ENCODE measurements around the gene AGAP2.

Gene AGAP2

DNA sequence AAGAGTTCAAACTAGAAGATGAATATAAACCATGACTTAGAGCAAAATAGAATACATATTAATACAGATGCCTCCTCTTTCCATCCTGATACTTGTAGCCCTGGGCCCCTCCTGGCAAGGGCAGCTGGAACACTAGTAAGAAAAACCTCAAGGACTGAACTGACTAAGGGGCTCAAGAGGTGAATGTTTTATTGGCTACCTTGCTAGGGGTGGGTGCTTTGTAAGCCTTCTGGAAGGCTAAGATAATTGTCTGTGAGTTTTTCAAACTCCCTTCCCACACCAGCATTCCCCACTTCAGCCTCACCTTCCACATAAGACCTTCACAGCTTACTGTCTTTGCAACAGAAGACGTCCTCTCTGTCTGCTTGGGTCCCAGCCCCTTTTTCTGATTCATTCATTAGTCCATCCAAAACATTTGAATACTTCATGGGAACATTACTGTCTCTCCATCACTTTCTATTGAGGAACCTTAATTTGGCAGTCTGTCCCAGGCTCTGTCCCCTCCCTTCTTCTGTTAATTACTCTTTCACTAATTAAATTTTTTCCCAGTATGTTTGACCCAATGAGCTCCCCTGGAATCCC, 15.3 kb upstream of the AGAP2 start:
- Histone ChIP-seq H3K4me1 (ENCODE audit: insufficient read depth, low read length) (peaks cover 7% of the 10 kb centered on the region; the same call in 1 of the 2 replicates), H3K9ac (ENCODE audit: low read depth, low read length) (peak overlapping the region; percentile 47; the same call in 1 of the 2 replicates), H3K36me3 (ENCODE audit: insufficient read depth, low read length) (peaks cover 6% of the 10 kb centered on the region; the same call in 1 of the 2 replicates), H3K9me3 (ENCODE audit: control insufficient read depth, insufficient read depth, low read length) (no peaks in the 10 kb centered on the region; the same call in 1 of the 2 replicates)

DNA sequence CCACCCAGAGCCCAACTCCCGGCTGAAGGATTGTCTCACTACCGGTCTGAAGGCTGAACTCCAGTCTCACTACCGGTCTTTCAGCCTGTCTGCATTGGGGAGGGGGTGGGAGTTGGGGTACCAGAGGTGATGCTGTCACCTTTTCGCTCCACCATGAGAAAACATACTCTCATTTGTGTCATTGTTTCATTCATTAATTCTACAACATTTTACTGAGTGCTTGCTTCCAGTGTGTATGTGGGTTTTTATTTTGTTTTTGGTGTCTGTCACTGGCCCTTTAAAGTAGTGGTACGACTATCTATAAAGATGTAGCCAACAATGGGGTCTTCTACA, 14.1 kb upstream of the AGAP2 start:
- H3K9me3 ChIP-seq (ENCODE audit: control insufficient read depth, insufficient read depth, low read length), result no peaks in the 10 kb centered on the region; the same call in 1 of the 2 replicates
- peaks cover 13% of the 10 kb centered on the region; the same call in 1 of the 2 replicates for H3K36me3 ChIP-seq (ENCODE audit: insufficient read depth, low read length)
- peaks cover 7% of the 10 kb centered on the region; the same call in 1 of the 2 replicates for H3K4me1 ChIP-seq (ENCODE audit: insufficient read depth, low read length)
- peak overlapping the region; percentile 16; the same call in 1 of the 2 replicates for H3K9ac ChIP-seq (ENCODE audit: low read depth, low read length)

DNA sequence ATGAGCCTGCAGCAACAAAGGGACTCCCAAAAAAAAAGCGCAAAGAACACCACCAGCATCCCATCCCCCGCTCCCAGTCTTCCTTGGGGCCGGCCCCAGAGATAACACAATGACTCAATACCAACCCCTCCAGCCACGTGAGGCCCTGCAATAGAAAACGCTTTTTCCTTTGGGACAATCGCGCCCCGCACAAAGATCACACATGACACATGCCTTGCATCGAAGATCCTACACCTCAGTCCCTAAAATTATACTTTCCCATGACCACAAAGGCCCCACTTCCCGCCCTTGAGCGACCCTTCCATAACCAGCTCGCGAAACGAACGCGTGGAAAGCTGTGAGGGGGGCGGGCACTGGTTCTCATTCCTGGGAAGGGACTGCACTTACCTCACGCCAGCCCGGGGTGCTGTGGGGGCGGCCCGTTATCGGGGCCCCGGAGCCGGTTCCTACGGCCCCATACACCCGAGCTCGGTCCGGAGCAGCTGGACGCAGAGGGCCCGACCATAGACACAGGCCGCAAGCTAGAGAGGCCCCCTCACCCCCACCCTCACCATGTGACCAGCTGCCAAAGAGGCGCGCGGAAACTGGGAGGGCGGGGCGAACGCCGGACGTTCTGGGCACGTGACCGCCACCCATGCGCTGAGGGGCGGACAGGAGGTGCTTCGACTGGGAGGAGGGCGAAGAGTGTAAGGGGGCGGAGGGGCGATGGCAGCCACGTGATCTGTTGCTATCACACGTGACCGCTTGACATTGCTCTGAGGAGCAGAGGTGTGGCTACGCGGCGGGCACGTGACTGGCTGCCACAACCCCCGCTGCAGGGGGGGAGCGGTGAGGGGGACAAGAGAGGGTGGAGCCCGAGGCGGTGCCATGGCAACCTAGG, 13.5 kb upstream of the AGAP2 start, which contains the start of gene CDK4:
Gene CDK4, minus strand, starts transcription at position 523 of the 880 bp plus-strand sequence. CDS start 593 bp downstream, outside the sequence.
- Histone ChIP-seq H3K9me3 (ENCODE audit: control insufficient read depth, insufficient read depth, low read length) (no peaks in the 10 kb centered on the region; the same call in 1 of the 2 replicates), H3K4me1 (ENCODE audit: insufficient read depth, low read length) (peaks cover 7% of the 10 kb centered on the region; the same call in 1 of the 2 replicates), H3K9ac (ENCODE audit: low read depth, low read length) (peak within 1 kb of the TSS; percentile 80), H3K36me3 (ENCODE audit: insufficient read depth, low read length) (peaks cover 14% of the 10 kb centered on the region; the same call in 1 of the 2 replicates)

DNA sequence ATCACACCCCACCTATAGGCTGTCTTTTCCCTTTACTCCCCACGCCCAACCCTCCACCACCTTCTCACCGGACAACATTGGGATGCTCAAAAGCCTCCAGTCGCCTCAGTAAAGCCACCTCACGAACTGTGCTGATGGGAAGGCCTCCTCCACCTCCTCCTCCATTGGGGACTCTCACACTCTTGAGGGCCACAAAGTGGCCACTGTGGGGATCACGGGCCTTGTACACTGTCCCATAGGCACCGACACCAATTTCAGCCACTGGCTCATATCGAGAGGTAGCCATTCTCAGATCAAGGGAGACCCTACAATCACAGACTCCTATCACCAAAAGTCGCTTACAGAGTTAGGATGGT, 12.9 kb upstream of the AGAP2 start:
- no peaks in the 10 kb centered on the region; the same call in 1 of the 2 replicates for H3K9me3 ChIP-seq (ENCODE audit: control insufficient read depth, insufficient read depth, low read length)
- peaks cover 17% of the 10 kb centered on the region; the same call in 1 of the 2 replicates for H3K36me3 ChIP-seq (ENCODE audit: insufficient read depth, low read length)
- H3K9ac ChIP-seq (ENCODE audit: low read depth, low read length), result peak overlapping the region; percentile 80
- peaks cover 7% of the 10 kb centered on the region; the same call in 1 of the 2 replicates for H3K4me1 ChIP-seq (ENCODE audit: insufficient read depth, low read length)

DNA sequence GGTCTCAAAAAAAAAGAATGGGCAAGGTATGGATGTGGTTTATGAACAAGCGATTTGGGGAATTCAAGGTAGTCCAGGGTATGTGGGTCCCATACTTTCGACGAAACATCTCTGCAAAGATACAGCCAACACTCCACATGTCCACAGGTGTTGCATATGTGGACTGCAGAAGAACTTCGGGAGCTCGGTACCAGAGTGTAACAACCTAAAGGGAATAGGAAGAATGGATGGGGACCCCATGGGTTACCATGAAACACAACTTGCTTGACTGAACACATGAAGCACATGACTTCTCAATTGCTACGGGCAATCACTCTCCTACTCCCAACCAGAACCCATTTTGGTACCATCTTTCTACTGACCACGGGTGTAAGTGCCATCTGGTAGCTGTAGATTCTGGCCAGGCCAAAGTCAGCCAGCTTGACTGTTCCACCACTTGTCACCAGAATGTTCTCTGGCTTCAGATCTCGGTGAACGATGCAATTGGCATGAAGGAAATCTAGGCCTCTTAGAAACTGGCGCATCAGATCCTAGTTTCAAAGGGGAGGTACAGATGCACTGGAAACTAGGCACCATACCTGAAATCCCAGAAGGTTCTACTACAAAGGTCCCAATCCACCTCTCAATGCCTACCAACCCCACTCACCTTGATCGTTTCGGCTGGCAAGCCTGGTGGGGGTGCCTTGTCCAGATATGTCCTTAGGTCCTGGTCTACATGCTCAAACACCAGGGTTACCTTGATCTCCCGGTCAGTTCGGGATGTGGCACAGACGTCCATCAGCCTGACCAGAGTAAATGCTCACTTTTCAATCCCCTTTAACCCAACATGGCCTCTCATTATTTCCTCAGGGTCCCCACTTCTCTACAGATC, 12.3 kb upstream of the AGAP2 start:
- Histone ChIP-seq H3K36me3 (ENCODE audit: insufficient read depth, low read length) (peaks cover 17% of the 10 kb centered on the region; the same call in 1 of the 2 replicates), H3K9me3 (ENCODE audit: control insufficient read depth, insufficient read depth, low read length) (no peaks in the 10 kb centered on the region; the same call in 1 of the 2 replicates), H3K9ac (ENCODE audit: low read depth, low read length) (peak overlapping the region; percentile 80), H3K4me1 (ENCODE audit: insufficient read depth, low read length) (peaks cover 7% of the 10 kb centered on the region; the same call in 1 of the 2 replicates)

DNA sequence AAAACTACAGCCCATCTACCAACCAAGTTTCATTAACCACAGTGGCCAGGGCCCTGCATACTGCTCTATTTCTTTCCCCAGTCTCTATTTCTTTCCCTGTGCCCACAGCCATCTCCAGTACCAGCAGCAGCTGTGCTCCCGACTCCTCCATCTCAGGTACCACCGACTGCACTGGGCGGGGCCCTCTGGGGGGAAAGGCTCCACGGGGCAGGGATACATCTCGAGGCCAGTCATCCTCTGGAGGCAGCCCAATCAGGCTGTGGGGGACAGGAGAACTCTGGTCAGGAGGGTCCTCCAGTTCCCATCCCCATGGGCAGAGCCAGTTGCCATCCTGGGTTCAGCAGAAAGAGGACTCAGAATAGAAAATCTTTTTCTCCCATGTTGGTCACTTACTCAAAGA, 10.5 kb upstream of the AGAP2 start:
- Histone ChIP-seq H3K4me1 (ENCODE audit: insufficient read depth, low read length) (peaks cover 7% of the 10 kb centered on the region; the same call in 1 of the 2 replicates), H3K36me3 (ENCODE audit: insufficient read depth, low read length) (peaks cover 17% of the 10 kb centered on the region; the same call in 1 of the 2 replicates), H3K9ac (ENCODE audit: low read depth, low read length) (no peak overlapping the region), H3K9me3 (ENCODE audit: control insufficient read depth, insufficient read depth, low read length) (no peaks in the 10 kb centered on the region)

DNA sequence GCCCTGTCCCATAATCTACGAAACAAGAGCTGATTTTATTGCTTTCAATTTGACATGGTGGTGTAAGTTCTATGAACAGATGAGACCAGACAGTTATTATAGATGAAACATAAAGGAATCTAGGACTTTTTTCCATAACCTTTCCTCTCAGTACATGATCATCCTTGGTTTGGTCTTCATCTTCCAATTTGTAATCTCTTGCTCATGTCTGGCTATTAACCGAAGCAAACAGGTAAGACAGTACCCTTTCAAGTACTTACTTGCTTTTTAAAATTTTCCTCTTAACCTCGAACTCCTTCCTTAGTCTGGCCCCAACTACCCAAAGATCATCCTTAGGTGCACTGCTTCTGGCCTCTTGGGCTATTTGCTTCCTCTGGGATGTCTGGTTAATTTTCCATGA, 7.5 kb upstream of the AGAP2 start:
- H3K36me3 ChIP-seq (ENCODE audit: insufficient read depth, low read length), result peaks cover 17% of the 10 kb centered on the region; the same call in 1 of the 2 replicates

DNA sequence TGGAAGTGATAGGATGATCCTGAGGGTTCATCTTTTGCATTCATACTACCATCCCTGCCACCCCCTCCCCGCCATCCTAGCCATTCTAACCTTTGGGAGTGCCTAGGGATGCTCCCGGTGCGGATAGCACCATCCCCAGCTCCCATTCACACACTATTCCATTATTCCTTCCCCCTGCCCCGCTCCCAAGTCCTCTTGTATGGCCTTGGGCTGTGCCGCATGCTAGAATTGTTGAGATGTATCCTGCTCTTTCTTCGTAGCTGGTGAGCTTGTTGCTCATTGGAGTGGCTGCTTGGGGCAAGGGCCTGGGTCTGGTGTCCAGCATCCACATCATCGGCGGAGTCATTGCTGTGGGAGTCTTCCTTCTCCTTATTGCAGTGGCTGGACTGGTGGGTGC, 6.9 kb upstream of the AGAP2 start:
- Histone ChIP-seq H3K36me3 (ENCODE audit: insufficient read depth, low read length) (peaks cover 17% of the 10 kb centered on the region; the same call in 1 of the 2 replicates), H3K9ac (ENCODE audit: low read depth, low read length) (peak overlapping the region; percentile 94), H3K9me3 (ENCODE audit: control insufficient read depth, insufficient read depth, low read length) (no peaks in the 10 kb centered on the region), H3K4me1 (ENCODE audit: insufficient read depth, low read length) (no peaks in the 10 kb centered on the region)

More for the DNA sequence above, 7.5 kb upstream of the AGAP2 start:
- Histone ChIP-seq H3K9me3 (ENCODE audit: control insufficient read depth, insufficient read depth, low read length) (no peaks in the 10 kb centered on the region), H3K9ac (ENCODE audit: low read depth, low read length) (no peak overlapping the region), H3K4me1 (ENCODE audit: insufficient read depth, low read length) (no peaks in the 10 kb centered on the region)

DNA sequence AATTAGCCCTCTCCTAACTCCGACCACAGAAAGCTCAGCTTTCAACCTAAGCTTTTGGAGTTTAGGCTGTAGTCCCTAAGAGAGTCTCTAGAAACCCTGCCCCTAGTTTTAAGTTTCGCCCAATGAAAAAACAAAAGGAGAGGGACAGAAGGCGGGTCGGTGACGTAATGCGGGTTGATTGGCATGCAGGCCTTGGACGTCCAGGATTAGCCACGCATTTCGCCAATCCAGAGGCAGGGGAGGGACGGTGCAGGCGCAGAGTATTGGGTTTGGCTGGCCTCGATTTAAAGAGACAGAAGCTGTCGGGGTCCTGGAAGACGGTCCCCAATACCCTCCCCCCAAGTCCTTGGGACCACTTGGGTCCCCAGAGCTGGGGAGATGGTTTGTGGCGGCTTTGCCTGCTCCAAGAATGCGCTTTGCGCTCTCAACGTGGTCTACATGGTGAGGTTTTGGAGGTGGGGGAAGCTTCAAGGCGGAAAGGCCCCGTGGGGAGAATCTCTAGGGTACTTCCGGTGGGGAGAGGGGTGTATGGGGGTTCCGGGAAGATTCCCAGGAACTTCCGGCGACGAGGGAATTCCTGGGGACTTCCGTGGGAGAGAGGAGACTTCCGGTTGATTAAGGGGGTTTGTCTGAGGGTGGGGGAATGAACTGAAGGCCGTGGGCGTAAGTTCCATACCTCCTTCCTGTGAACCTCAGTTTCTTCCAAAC, 6.4 kb upstream of the AGAP2 start, which contains the start of gene TSPAN31:
Gene TSPAN31, plus strand, starts transcription at position 263 of the 708 bp plus-strand sequence. Its CDS starts 116 bp downstream, at position 379.
- H3K9ac ChIP-seq (ENCODE audit: low read depth, low read length), result peak within 1 kb of the TSS; percentile 94
- no peaks in the 10 kb centered on the region for H3K4me1 ChIP-seq (ENCODE audit: insufficient read depth, low read length)
- no peaks in the 10 kb centered on the region for H3K9me3 ChIP-seq (ENCODE audit: control insufficient read depth, insufficient read depth, low read length)
- H3K36me3 ChIP-seq (ENCODE audit: insufficient read depth, low read length), result peaks cover 17% of the 10 kb centered on the region; the same call in 1 of the 2 replicates

DNA sequence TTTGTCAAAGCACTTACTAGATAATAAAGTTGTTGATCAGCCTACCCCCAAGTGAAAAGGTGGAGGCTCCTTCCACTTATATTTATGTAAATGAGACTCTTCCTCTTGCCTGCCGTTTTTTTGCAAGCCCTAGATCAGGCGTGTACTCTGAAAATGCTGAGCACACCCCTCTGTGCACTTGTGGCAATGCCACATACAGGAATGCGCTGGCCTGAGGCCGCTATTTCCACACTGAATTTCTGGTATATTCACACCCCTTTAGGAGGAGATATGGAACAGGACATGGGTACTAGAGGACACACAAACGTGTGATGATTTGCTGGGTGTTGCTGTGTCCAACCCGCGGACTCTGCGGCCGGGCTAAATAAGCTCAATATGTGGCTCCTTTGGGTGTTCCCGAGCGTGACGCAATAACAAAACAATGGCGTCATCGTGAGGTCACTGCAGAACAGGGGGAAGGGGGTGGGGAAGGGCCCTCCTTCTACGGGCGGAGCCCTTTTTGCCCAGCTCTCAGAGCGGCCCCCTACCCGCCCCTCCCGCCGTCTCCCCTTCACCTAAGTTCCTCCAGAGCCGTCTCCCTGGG, 5.7 kb upstream of the AGAP2 start:
- H3K36me3 ChIP-seq (ENCODE audit: insufficient read depth, low read length), result peaks cover 14% of the 10 kb centered on the region; the same call in 1 of the 2 replicates
- H3K4me1 ChIP-seq (ENCODE audit: insufficient read depth, low read length), result peaks cover 3% of the 10 kb centered on the region; the same call in 1 of the 2 replicates
- H3K9me3 ChIP-seq (ENCODE audit: control insufficient read depth, insufficient read depth, low read length), result no peaks in the 10 kb centered on the region
- peak overlapping the region; percentile 94 for H3K9ac ChIP-seq (ENCODE audit: low read depth, low read length)

DNA sequence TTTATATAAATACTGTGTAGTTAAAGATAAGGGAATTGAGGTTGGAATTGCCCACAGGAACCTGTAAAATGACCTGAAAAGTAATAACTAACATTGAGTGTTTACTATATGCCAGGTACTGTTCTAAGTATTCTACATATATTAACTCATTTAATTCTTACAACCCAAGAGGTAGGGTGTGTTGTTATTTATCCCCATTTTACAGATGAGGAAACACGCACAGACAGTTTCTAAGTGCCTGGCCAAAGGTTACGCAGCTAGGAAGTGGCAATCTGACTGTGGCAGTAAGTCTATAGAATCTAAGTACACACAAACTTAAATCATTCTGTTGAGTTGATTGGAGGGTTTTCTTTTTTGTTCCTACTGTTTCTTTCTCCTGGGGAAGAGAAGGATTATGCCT, 5.2 kb upstream of the AGAP2 start:
- H3K9ac ChIP-seq (ENCODE audit: low read depth, low read length), result no peak overlapping the region
- H3K9me3 ChIP-seq (ENCODE audit: control insufficient read depth, insufficient read depth, low read length), result no peaks in the 10 kb centered on the region
- H3K36me3 ChIP-seq (ENCODE audit: insufficient read depth, low read length), result peaks cover 11% of the 10 kb centered on the region; the same call in 1 of the 2 replicates
- H3K4me1 ChIP-seq (ENCODE audit: insufficient read depth, low read length), result peaks cover 7% of the 10 kb centered on the region; the same call in 1 of the 2 replicates

DNA sequence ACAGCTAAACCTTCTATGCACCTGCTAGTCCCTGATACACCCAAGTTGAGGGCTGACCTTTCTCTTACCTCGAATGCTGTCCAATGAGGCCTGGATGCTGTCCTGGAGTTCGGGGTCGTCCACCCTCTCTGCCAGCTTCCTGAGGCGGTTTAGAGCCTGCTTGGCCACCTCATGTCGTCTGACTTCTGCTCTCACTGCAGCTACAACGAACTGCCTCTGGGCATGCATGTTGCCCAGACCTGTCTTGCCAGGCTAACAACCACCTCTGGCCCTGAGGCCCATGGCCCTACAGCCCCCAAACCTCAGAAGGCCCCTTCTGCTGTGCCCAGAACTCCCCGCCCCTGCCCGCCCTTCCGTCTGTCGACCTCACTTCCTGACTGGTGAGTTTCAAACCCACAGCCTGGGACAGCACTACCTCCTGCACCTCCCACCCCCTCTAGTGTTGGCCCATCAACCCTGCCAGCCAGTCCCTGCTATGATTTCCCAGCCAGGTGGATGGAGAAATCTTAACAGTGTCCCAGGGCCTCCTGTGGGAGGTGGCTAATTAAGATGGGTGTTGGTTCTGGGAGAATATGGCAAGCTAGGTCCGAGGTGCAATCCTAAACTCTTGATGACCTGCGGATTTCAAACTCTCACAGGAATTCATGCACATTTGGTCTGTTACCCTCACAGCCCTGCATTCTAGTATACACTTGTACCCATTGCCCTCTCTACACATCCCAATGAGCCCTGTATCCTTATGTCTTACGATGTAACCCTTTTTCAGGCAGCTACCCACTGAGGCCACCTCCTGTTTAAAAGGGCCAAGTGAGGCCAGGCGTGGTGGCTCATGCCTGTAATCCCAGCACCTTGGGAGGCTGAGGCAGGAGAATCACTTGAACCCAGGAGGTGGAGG, 3.5 kb upstream of the AGAP2 start:
- peaks cover 7% of the 10 kb centered on the region; the same call in 1 of the 2 replicates for H3K4me1 ChIP-seq (ENCODE audit: insufficient read depth, low read length)
- H3K9ac ChIP-seq (ENCODE audit: low read depth, low read length), result peak overlapping the region; percentile 22; the same call in 1 of the 2 replicates
- H3K9me3 ChIP-seq (ENCODE audit: control insufficient read depth, insufficient read depth, low read length), result no peaks in the 10 kb centered on the region
- H3K36me3 ChIP-seq (ENCODE audit: insufficient read depth, low read length), result 0 out of 2 replicates have a peak, but pooled peaks cover 3% of the 10 kb centered on the region

Data from ES-I3 (cell line).